PC-3 (cell line): ENCODE measurements around the gene FANCE. TPM values are rescaled to one million over a fixed set of nuclear protein-coding genes. Genes with fewer than 3 reads are reported as not detected.

Source experiments
- ATAC-seq: fragments of 200-7000 bp; cut with Tn5 transposase; 2 replicates; pipeline ENCODE4 v1.9.1; 2020; ENCODE audit warnings: mild to moderate bottlenecking, moderate library complexity
- BruUV-seq: library from RNA; stranded (reverse); fragments of 400-500 nt; replicated peaks from 2 replicates; lab custom pipeline; 2021; lab: Mats Ljungman, UMichigan
- CTCF ChIA-PET: fragments of 300-600 bp; sonication (Branson Sonifier 250); formaldehyde crosslinking; loops from one replicate; lab custom pipeline; 2022; ENCODE audit warnings: antibody characterized with exemption; lab: Charles Lee
- POLR2A ChIA-PET: fragments of 300-600 bp; sonication (Branson Sonifier 250); formaldehyde crosslinking; loops from one replicate; lab custom pipeline; 2022; ENCODE audit warnings: antibody characterized with exemption; ENCODE audit not compliant: unreplicated experiment; lab: Charles Lee
- DNase-seq: peaks from one replicate; pipeline ENCODE4 v3.0.0-alpha.2; 2015
- H2AFZ ChIP-seq: fragments of 300-600 bp; sonication (generic); 2 replicates; pipeline ENCODE4 v1.6.0; 2016; ENCODE audit warnings: antibody characterized with exemption, low read length
- H3F3A ChIP-seq: fragments of 300-600 bp; sonication (generic); one replicate; pipeline ENCODE4 v1.6.0; 2017; ENCODE audit warnings: antibody characterized with exemption, low read length, control low read depth, mild to moderate bottlenecking; ENCODE audit not compliant: unreplicated experiment
- H3K27ac ChIP-seq: fragments of 300-600 bp; sonication (generic); 2 replicates; pipeline ENCODE4 v1.5.1; 2016; ENCODE audit warnings: mild to moderate bottlenecking, low read length
- H3K27me3 ChIP-seq: fragments of 300-600 bp; sonication (generic); 2 replicates; pipeline ENCODE4 v1.6.1; 2016; ENCODE audit warnings: low read length, mixed read lengths
- H3K36me3 ChIP-seq: fragments of 300-600 bp; sonication (generic); 2 replicates; pipeline ENCODE4 v1.6.1; 2016; ENCODE audit warnings: low read depth, mixed run types, low read length, mixed read lengths
- H3K4me1 ChIP-seq: fragments of 300-600 bp; sonication (generic); 2 replicates; pipeline ENCODE4 v1.5.1; 2016; ENCODE audit warnings: low read length; ENCODE audit not compliant: insufficient read depth
- H3K4me2 ChIP-seq: fragments of 300-600 bp; sonication (generic); 2 replicates; pipeline ENCODE4 v1.6.0; 2016; ENCODE audit warnings: low read length
- H3K4me3 ChIP-seq: fragments of 300-600 bp; sonication (generic); 2 replicates; pipeline ENCODE4 v1.5.1; 2016; ENCODE audit warnings: mild to moderate bottlenecking, low read length, mixed read lengths
- H3K79me2 ChIP-seq: fragments of 300-600 bp; sonication (generic); 2 replicates; pipeline ENCODE4 v1.6.1; 2017; ENCODE audit warnings: low read length, mixed read lengths
- H3K9ac ChIP-seq: fragments of 300-600 bp; sonication (generic); 2 replicates; pipeline ENCODE4 v1.6.0; 2016; ENCODE audit warnings: mild to moderate bottlenecking, low read length
- H3K9me2 ChIP-seq: fragments of 300-600 bp; sonication (generic); replicated peaks from 2 replicates; pipeline ENCODE4 v1.6.1; 2016; ENCODE audit warnings: mixed run types, low read length, mixed read lengths
- H3K9me3 ChIP-seq: fragments of 300-600 bp; sonication (generic); 2 replicates; pipeline ENCODE4 v1.6.1; 2016; ENCODE audit warnings: low read length, mixed read lengths
- H4K20me1 ChIP-seq: fragments of 300-600 bp; sonication (generic); 2 replicates; pipeline ENCODE4 v1.6.1; 2016; ENCODE audit warnings: low read length, mixed read lengths
- EZH2 ChIP-seq: fragments of 300-600 bp; sonication (generic); IDR thresholded peaks from one replicate; pipeline ENCODE4 v1.6.1; 2017; ENCODE audit warnings: antibody characterized with exemption, mild to moderate bottlenecking, low read length; ENCODE audit not compliant: unreplicated experiment
- EZH2phosphoT487 ChIP-seq: fragments of 300-600 bp; sonication (generic); IDR thresholded peaks from 2 replicates; pipeline ENCODE4 v1.6.1; 2018; ENCODE audit warnings: mild to moderate bottlenecking, antibody characterized with exemption, low read length, borderline replicate concordance
- intact Hi-C: fragments of 100-400 bp; cut with micrococcal nuclease; formaldehyde crosslinking; loops from 2 replicates; pipeline ENCODE4 v1.9.0; 2023
- total RNA-seq: library from RNA; depleted of rRNA; stranded (reverse); fragments of >200 nt; gene quantifications from 2 replicates; pipeline ENCODE4 v1.2.3, GENCODE V29; 2014
- TF ChIP-seq, protein P1 (sequence below): fragments of 300-600 bp; sonication (generic); conservative IDR thresholded peaks from 2 replicates; pipeline ENCODE4 v1.5.1; 2017; ENCODE audit warnings: antibody characterized with exemption, low read depth, mild to moderate bottlenecking, low read length

The FANCE gene
- total RNA-seq, 1 experiment from 2014 or later, result 13.8 TPM

- Histone ChIP-seq H3K79me2 (no peaks in the 10 kb centered on the region), H3K27ac (no peak overlapping the region), H2AFZ (no peak overlapping the region), H3K9me3 (no peaks in the 10 kb centered on the region), H4K20me1 (no peaks in the 10 kb centered on the region), H3K27me3 (no peaks in the 10 kb centered on the region), H3K4me1 (no peaks in the 10 kb centered on the region), H3K9ac (no peak overlapping the region), H3K36me3 (no peaks in the 10 kb centered on the region), H3K4me2 (no peak overlapping the region), H3K4me3 (no peak overlapping the region), H3K9me2 (no peaks in the 10 kb centered on the region), H3F3A (no peaks in the 10 kb centered on the region)
- ATAC-seq (no peak), DNase-seq (no peak)
- ChIA-PET CTCF (no interaction called here), POLR2A (no interaction called here)
- intact Hi-C loops, result no loop called here
- TF ChIP-seq EZH2, result no peak
- no peak for TF ChIP-seq EZH2phosphoT487
- TF ChIP-seq, protein P1, sequence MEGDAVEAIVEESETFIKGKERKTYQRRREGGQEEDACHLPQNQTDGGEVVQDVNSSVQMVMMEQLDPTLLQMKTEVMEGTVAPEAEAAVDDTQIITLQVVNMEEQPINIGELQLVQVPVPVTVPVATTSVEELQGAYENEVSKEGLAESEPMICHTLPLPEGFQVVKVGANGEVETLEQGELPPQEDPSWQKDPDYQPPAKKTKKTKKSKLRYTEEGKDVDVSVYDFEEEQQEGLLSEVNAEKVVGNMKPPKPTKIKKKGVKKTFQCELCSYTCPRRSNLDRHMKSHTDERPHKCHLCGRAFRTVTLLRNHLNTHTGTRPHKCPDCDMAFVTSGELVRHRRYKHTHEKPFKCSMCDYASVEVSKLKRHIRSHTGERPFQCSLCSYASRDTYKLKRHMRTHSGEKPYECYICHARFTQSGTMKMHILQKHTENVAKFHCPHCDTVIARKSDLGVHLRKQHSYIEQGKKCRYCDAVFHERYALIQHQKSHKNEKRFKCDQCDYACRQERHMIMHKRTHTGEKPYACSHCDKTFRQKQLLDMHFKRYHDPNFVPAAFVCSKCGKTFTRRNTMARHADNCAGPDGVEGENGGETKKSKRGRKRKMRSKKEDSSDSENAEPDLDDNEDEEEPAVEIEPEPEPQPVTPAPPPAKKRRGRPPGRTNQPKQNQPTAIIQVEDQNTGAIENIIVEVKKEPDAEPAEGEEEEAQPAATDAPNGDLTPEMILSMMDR, result no peak
- no TSS peak for BruUV-seq
These were observed 12.8 kb upstream of the FANCE start for GRCh38 chr6:35439308-35439707.

- Histone ChIP-seq H2AFZ (no peak overlapping the region), H3F3A (no peaks in the 10 kb centered on the region), H3K9ac (no peak overlapping the region), H3K4me1 (no peaks in the 10 kb centered on the region), H3K27me3 (no peaks in the 10 kb centered on the region), H3K79me2 (no peaks in the 10 kb centered on the region), H3K9me2 (no peaks in the 10 kb centered on the region), H3K9me3 (no peaks in the 10 kb centered on the region), H3K4me3 (no peak overlapping the region), H3K27ac (no peak overlapping the region), H4K20me1 (no peaks in the 10 kb centered on the region), H3K4me2 (no peak overlapping the region), H3K36me3 (no peaks in the 10 kb centered on the region)
- TF ChIP-seq EZH2, result no peak
- no peak for TF ChIP-seq EZH2phosphoT487
- TF ChIP-seq, protein P1, result no peak
- intact Hi-C loops, result no loop called here
- ChIA-PET CTCF (no interaction called here), POLR2A (no interaction called here)
- ATAC-seq, result no peak
- DNase-seq, result no peak
- no TSS peak for BruUV-seq
These were observed 10.9 kb upstream of the FANCE start for GRCh38 chr6:35441205-35441604.

GRCh38 chr6:35441642-35442041, 10.5 kb upstream of the FANCE start:
- H3K4me1 ChIP-seq, result no peaks in the 10 kb centered on the region
- H4K20me1 ChIP-seq, result no peaks in the 10 kb centered on the region
- H3K27ac ChIP-seq, result no peak overlapping the region
- no peaks in the 10 kb centered on the region for H3K36me3 ChIP-seq
- no peaks in the 10 kb centered on the region for H3K9me2 ChIP-seq
- TF ChIP-seq EZH2phosphoT487 (no peak), EZH2 (no peak)
- TF ChIP-seq, protein P1, result no peak
- ATAC-seq (no peak), DNase-seq (no peak)
- no peak overlapping the region for H3K4me2 ChIP-seq
- no peaks in the 10 kb centered on the region for H3K9me3 ChIP-seq
- H3K4me3 ChIP-seq, result no peak overlapping the region
- no peak overlapping the region for H2AFZ ChIP-seq
- POLR2A ChIA-PET, result no interaction called here
- intact Hi-C loops, result no loop called here
- no peaks in the 10 kb centered on the region for H3F3A ChIP-seq
- H3K9ac ChIP-seq, result no peak overlapping the region
- BruUV-seq, result no TSS peak
- CTCF ChIA-PET, result no interaction called here
- no peaks in the 10 kb centered on the region for H3K27me3 ChIP-seq
- no peaks in the 10 kb centered on the region for H3K79me2 ChIP-seq
